H9 (cell line): ENCODE results near the gene KLK15. TPM values are rescaled to one million over a fixed set of nuclear protein-coding genes. Genes with fewer than 3 reads are reported as not detected.

Experiments used
- DNase-seq: peaks from one replicate; pipeline ENCODE4 v3.0.0-alpha.2; 2017
- H2AFZ ChIP-seq: one replicate; pipeline ENCODE4 v1.6.1; 2013; ENCODE audit warnings: mild to moderate bottlenecking, low read length, control low read depth, moderate library complexity
- H2AK5ac ChIP-seq: 2 replicates; pipeline ENCODE4 v1.6.1; 2013; ENCODE audit warnings: low read length, control low read depth, mixed read lengths; ENCODE audit not compliant: insufficient read length
- H2BK120ac ChIP-seq: one replicate; pipeline ENCODE4 v1.6.1; 2013; ENCODE audit warnings: low read depth, mild to moderate bottlenecking, low read length, control low read depth, inconsistent platforms; ENCODE audit not compliant: poor library complexity, severe bottlenecking
- H2BK12ac ChIP-seq: 2 replicates; pipeline ENCODE4 v1.6.1; 2013; ENCODE audit warnings: low read length, control low read depth, mixed read lengths, low read depth; ENCODE audit not compliant: insufficient read length
- H2BK15ac ChIP-seq: 2 replicates; pipeline ENCODE4 v1.6.1; 2013; ENCODE audit warnings: low read depth, low read length, control low read depth
- H2BK20ac ChIP-seq: one replicate; pipeline ENCODE4 v1.6.1; 2013; ENCODE audit warnings: low read depth, mild to moderate bottlenecking, low read length, control low read depth, inconsistent platforms; ENCODE audit not compliant: poor library complexity, severe bottlenecking
- H2BK5ac ChIP-seq: 2 replicates; pipeline ENCODE4 v1.6.1; 2013; ENCODE audit warnings: low read length, control low read depth, mixed read lengths; ENCODE audit not compliant: insufficient read length
- H3K14ac ChIP-seq: 2 replicates; pipeline ENCODE4 v1.6.1; 2013; ENCODE audit warnings: low read length, control low read depth; ENCODE audit not compliant: insufficient read depth
- H3K18ac ChIP-seq: 2 replicates; pipeline ENCODE4 v1.6.1; 2013; ENCODE audit warnings: low read depth, mild to moderate bottlenecking, mixed read lengths, low read length, control low read depth; ENCODE audit not compliant: insufficient read length
- H3K23ac ChIP-seq: 2 replicates; pipeline ENCODE4 v1.6.1; 2013; ENCODE audit warnings: low read length, control low read depth, mixed read lengths, low read depth; ENCODE audit not compliant: insufficient read length
- H3K23me2 ChIP-seq: 2 replicates; pipeline ENCODE4 v1.6.1; 2013; ENCODE audit warnings: low read depth, mild to moderate bottlenecking, mixed read lengths, low read length, control low read depth; ENCODE audit not compliant: insufficient read length, poor library complexity, severe bottlenecking
- H3K27ac ChIP-seq: 2 replicates; pipeline ENCODE4 v1.5.1; 2013; ENCODE audit warnings: low read length, control low read depth, mixed read lengths, low read depth; ENCODE audit not compliant: insufficient read length
- H3K27me3 ChIP-seq: 2 replicates; pipeline ENCODE4 v1.6.1; 2013; ENCODE audit warnings: low read length, control low read depth, inconsistent platforms; ENCODE audit not compliant: insufficient read depth
- H3K4ac ChIP-seq: 2 replicates; pipeline ENCODE4 v1.6.1; 2013; ENCODE audit warnings: low read depth, mild to moderate bottlenecking, control low read depth, inconsistent platforms, low read length, moderate library complexity
- H3K4me1 ChIP-seq: 2 replicates; pipeline ENCODE4 v1.6.1; 2013; ENCODE audit warnings: low read length, control low read depth, inconsistent platforms; ENCODE audit not compliant: insufficient read depth
- H3K4me2 ChIP-seq: 2 replicates; pipeline ENCODE4 v1.6.1; 2013; ENCODE audit warnings: low read length, control low read depth, mixed read lengths; ENCODE audit not compliant: insufficient read length, insufficient read depth
- H3K56ac ChIP-seq: 2 replicates; pipeline ENCODE4 v1.6.1; 2013; ENCODE audit warnings: low read depth, mild to moderate bottlenecking, mixed read lengths, low read length, control low read depth; ENCODE audit not compliant: insufficient read length
- H3K79me1 ChIP-seq: 2 replicates; pipeline ENCODE4 v1.6.1; 2013; ENCODE audit warnings: low read depth, mild to moderate bottlenecking, moderate library complexity, low read length, control low read depth, inconsistent platforms; ENCODE audit not compliant: insufficient read depth, poor library complexity, severe bottlenecking
- H3K79me2 ChIP-seq: 2 replicates; pipeline ENCODE4 v1.6.1; 2013; ENCODE audit warnings: low read length, control low read depth, inconsistent platforms; ENCODE audit not compliant: insufficient read depth
- H3K9ac ChIP-seq: 2 replicates; pipeline ENCODE4 v1.6.1; 2013; ENCODE audit warnings: low read length, control low read depth, mixed read lengths; ENCODE audit not compliant: insufficient read length; ENCODE audit errors: extremely low read depth
- H3K9me3 ChIP-seq: one replicate; pipeline ENCODE4 v1.6.1; 2013; ENCODE audit warnings: low read depth, low read length, inconsistent platforms; ENCODE audit not compliant: control insufficient read depth
- H3T11ph ChIP-seq: one replicate; pipeline ENCODE4 v1.6.1; 2013; ENCODE audit warnings: mild to moderate bottlenecking, low read length, control low read depth, inconsistent platforms
- H4K20me1 ChIP-seq: one replicate; pipeline ENCODE4 v1.6.1; 2013; ENCODE audit not compliant: control insufficient read depth, insufficient read length, insufficient read depth
- H4K5ac ChIP-seq: 2 replicates; pipeline ENCODE4 v1.6.1; 2013; ENCODE audit warnings: low read depth, mild to moderate bottlenecking, mixed read lengths, low read length, control low read depth; ENCODE audit not compliant: insufficient read length
- H4K8ac ChIP-seq: replicated peaks from 2 replicates; pipeline ENCODE4 v1.6.1; 2013; ENCODE audit warnings: low read length, control low read depth, mixed read lengths, low read depth; ENCODE audit not compliant: insufficient read length
- H4K91ac ChIP-seq: 2 replicates; pipeline ENCODE4 v1.6.1; 2013; ENCODE audit warnings: low read depth, mild to moderate bottlenecking, moderate library complexity, mixed read lengths, low read length, control low read depth; ENCODE audit not compliant: insufficient read length
- H3K27ac Mint-ChIP-seq, 3 experiments: 2 replicates in 2 of 3; 3 replicates in 1 of 3; pipeline ENCODE4 v1.8.0; 2020 to 2021; ENCODE audit warnings: mixed read lengths in 3 of 3, mild to moderate bottlenecking in 1 of 3, moderate library complexity in 1 of 3
- H3K27me3 Mint-ChIP-seq: 2 replicates; pipeline ENCODE4 v1.8.0; 2021; ENCODE audit warnings: low read depth, mild to moderate bottlenecking, moderate library complexity, mixed read lengths
- H3K36me3 Mint-ChIP-seq, 3 experiments: 2 replicates in 2 of 3; 3 replicates in 1 of 3; pipeline ENCODE4 v1.8.0; 2020 to 2021; ENCODE audit warnings: low read depth in 3 of 3, mixed read lengths in 3 of 3; ENCODE audit not compliant: insufficient read depth in 1 of 3
- H3K4me1 Mint-ChIP-seq, 2 experiments: 2 replicates each; pipeline ENCODE4 v1.8.0; 2020; ENCODE audit warnings: mixed read lengths in 2 of 2
- H3K4me3 Mint-ChIP-seq, 2 experiments: 2 replicates in 1 of 2; 3 replicates in 1 of 2; pipeline ENCODE4 v1.8.0; 2020 to 2021; ENCODE audit warnings: mild to moderate bottlenecking in 2 of 2, mixed read lengths in 2 of 2, moderate library complexity in 1 of 2
- H3K9me3 Mint-ChIP-seq, 2 experiments: 2 replicates in 1 of 2; 3 replicates in 1 of 2; pipeline ENCODE4 v1.8.0; 2020; ENCODE audit warnings: mild to moderate bottlenecking in 2 of 2, mixed read lengths in 2 of 2, moderate library complexity in 1 of 2
- WGBS: extraction: QIAGEN DNeasy Blood & Tissue Kit; methylation state at CpG from one replicate; pipeline ENCODE4 v1.1.7; 2013; ENCODE audit warnings: missing lambda C conversion rate, low lambda C conversion rate, mixed read lengths; ENCODE audit not compliant: insufficient read length; ENCODE audit errors: extremely low coverage; 5-methylcytosine and 5-hydroxymethylcytosine counted together
- total RNA-seq: library from RNA; stranded (reverse); gene quantifications from 2 replicates; pipeline ENCODE4 v1.2.1, GENCODE V29; 2021
- TF ChIP-seq, protein P1 (sequence below): fragments of 200-600 bp; sonication (generic); conservative IDR thresholded peaks from 3 replicates; pipeline ENCODE4 v1.8.0; 2021; ENCODE audit warnings: antibody characterized with exemption, mild to moderate bottlenecking

The KLK15 gene
- total RNA-seq, 1 experiment from 2014 or later = not detected

DNA sequence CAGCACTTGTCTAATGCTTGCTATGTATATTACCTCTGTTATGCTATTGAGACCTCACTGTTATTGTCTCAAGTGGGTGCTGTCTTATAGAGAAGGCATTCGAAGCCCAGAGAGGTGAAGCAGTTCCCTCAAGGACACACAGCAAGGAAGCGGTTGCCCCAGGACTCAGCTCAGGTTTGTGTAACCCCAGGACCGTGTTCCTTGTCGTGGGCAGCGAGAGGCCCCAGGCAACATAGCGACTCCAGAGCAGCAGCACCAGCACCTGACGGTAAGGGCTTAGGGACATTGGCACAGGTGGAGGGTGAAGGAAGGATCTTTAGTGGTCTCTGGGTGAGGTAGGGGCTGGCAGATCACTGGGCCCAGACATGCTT is 2.4 kb downstream of the KLK15 start:
- Mint-ChIP-seq H3K27me3 (peaks cover 59% of the 10 kb centered on the region), H3K4me1 (peaks cover 3 to 11% of the 10 kb centered on the region in 2 experiments; a peak in 2 of 4 replicates), H3K4me3 (no peak overlapping the region), H3K9me3 (peaks cover 0 to 3% of the 10 kb centered on the region in 2 experiments; a peak in 1 of 5 replicates), H3K27ac (no peak overlapping the region), H3K36me3 (no peaks in the 10 kb centered on the region)
- no peaks in the 10 kb centered on the region for H3K9me3 ChIP-seq
- H4K5ac ChIP-seq = no peak overlapping the region
- no peak overlapping the region for H2BK15ac ChIP-seq
- no peaks in the 10 kb centered on the region for H3K79me1 ChIP-seq
- no peak overlapping the region for H4K91ac ChIP-seq
- TF ChIP-seq, protein P1, sequence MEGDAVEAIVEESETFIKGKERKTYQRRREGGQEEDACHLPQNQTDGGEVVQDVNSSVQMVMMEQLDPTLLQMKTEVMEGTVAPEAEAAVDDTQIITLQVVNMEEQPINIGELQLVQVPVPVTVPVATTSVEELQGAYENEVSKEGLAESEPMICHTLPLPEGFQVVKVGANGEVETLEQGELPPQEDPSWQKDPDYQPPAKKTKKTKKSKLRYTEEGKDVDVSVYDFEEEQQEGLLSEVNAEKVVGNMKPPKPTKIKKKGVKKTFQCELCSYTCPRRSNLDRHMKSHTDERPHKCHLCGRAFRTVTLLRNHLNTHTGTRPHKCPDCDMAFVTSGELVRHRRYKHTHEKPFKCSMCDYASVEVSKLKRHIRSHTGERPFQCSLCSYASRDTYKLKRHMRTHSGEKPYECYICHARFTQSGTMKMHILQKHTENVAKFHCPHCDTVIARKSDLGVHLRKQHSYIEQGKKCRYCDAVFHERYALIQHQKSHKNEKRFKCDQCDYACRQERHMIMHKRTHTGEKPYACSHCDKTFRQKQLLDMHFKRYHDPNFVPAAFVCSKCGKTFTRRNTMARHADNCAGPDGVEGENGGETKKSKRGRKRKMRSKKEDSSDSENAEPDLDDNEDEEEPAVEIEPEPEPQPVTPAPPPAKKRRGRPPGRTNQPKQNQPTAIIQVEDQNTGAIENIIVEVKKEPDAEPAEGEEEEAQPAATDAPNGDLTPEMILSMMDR = no peak
- H2AK5ac ChIP-seq = no peak overlapping the region
- no peak overlapping the region for H3K56ac ChIP-seq
- no peak overlapping the region for H2BK120ac ChIP-seq
- no peak overlapping the region for H3K23ac ChIP-seq
- no peak overlapping the region for H3K14ac ChIP-seq
- no peak overlapping the region for H4K8ac ChIP-seq
- H3T11ph ChIP-seq = no peak overlapping the region
- H2BK5ac ChIP-seq = no peak overlapping the region
- no peak overlapping the region for H2AFZ ChIP-seq
- no peak overlapping the region for H3K4ac ChIP-seq
- no peak overlapping the region for H3K27ac ChIP-seq
- no peak overlapping the region for H2BK12ac ChIP-seq
- H3K79me2 ChIP-seq = no peaks in the 10 kb centered on the region
- H4K20me1 ChIP-seq = no peaks in the 10 kb centered on the region
- no peaks in the 10 kb centered on the region; the same call in 1 of the 2 replicates for H3K4me1 ChIP-seq
- no peak overlapping the region for H3K4me2 ChIP-seq
- DNase-seq = no peak
- H3K23me2 ChIP-seq = peaks cover 4% of the 10 kb centered on the region
- no peaks in the 10 kb centered on the region; the same call in 1 of the 2 replicates for H3K27me3 ChIP-seq
- WGBS = no CpG with 5 or more reads among the region's 7 CpGs
- H3K18ac ChIP-seq = no peak overlapping the region
- H3K9ac ChIP-seq = no peak overlapping the region
- H2BK20ac ChIP-seq = no peak overlapping the region
